Peyer's patch (tissue), 4 donors: Measurements from ENCODE around the gene GLT8D2.

Source experiments
- POLR2A ChIP-seq, 2 donors: fragments of 450-650 bp; IDR thresholded peaks; one replicate each; pipeline ENCODE4 v1.5.1; 2017; ENCODE audit warnings: antibody characterized with exemption in 2 of 2, mild to moderate bottlenecking in 2 of 2, moderate library complexity in 2 of 2
- TF ChIP-seq, protein P1 (sequence below), 6 experiments: fragments of 450-650 bp in 4 of 6; fragments of 200-600 bp in 2 of 6; sonication (generic) in 1 of 6; IDR thresholded peaks; one replicate each; pipeline ENCODE4 v1.5.1; 2017 to 2019; ENCODE audit warnings: antibody characterized with exemption in 6 of 6, mild to moderate bottlenecking in 3 of 6, moderate library complexity in 1 of 6

- TF ChIP-seq, protein P1, sequence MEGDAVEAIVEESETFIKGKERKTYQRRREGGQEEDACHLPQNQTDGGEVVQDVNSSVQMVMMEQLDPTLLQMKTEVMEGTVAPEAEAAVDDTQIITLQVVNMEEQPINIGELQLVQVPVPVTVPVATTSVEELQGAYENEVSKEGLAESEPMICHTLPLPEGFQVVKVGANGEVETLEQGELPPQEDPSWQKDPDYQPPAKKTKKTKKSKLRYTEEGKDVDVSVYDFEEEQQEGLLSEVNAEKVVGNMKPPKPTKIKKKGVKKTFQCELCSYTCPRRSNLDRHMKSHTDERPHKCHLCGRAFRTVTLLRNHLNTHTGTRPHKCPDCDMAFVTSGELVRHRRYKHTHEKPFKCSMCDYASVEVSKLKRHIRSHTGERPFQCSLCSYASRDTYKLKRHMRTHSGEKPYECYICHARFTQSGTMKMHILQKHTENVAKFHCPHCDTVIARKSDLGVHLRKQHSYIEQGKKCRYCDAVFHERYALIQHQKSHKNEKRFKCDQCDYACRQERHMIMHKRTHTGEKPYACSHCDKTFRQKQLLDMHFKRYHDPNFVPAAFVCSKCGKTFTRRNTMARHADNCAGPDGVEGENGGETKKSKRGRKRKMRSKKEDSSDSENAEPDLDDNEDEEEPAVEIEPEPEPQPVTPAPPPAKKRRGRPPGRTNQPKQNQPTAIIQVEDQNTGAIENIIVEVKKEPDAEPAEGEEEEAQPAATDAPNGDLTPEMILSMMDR (IDR thresholded peaks at IDR 0.05) = no peak
- TF ChIP-seq POLR2A (IDR thresholded peaks at IDR 0.05) = no peak
These were observed 102.0 kb downstream of the GLT8D2 start for GRCh38 chr12:103947871-103948555.
